ENCODE measurements around the gene FAM131B.
A peak's percentile ranks its signal among the peaks of the same experiment; 100 is the strongest.

Gene FAM131B

GRCh38 chr7:143362131-143363015 is at the start of gene FAM131B:
FAM131B (minus strand) TSS chr7:143362713; CDS start chr7:143362603, 110 bp downstream.
- Histone ChIP-seq H3K4me3 (ENCODE audit: insufficient read length, low read depth) (peak within 1 kb of the TSS; percentile 62), H3K9ac (ENCODE audit: insufficient read length, low read depth) (peak within 1 kb of the TSS; percentile 67), H3K4me1 (ENCODE audit: insufficient read depth, insufficient read length) (no peaks in the 10 kb centered on the region), H3K36me3 (ENCODE audit: insufficient read depth, insufficient read length, low read length) (no peaks in the 10 kb centered on the region), H3K9me3 (ENCODE audit: insufficient read depth, low read length) (no peaks in the 10 kb centered on the region), H3K27me3 (ENCODE audit: insufficient read depth, insufficient read length) (peaks cover 43% of the 10 kb centered on the region)
- TF ChIP-seq YY1 (IDR thresholded peaks at IDR 0.05; ENCODE audit: insufficient read depth, insufficient read length) = no peak
- DNase-seq (ENCODE audit: low read depth, low spot score) = no peak

GRCh38 chr7:143411976-143412708 is 49.6 kb upstream of the FAM131B start:
- no peak for TF ChIP-seq YY1 (IDR thresholded peaks at IDR 0.05; ENCODE audit: insufficient read depth, insufficient read length)
- no peak for TF ChIP-seq SUZ12 (IDR thresholded peaks at IDR 0.05; ENCODE audit: extremely low read depth, insufficient read depth, insufficient read length)
- no peak for TF ChIP-seq ZNF274 (IDR thresholded peaks at IDR 0.05; ENCODE audit: low read depth, low read length)
- DNase-seq (ENCODE audit: low read depth, low spot score) = no peak
- no peaks in the 10 kb centered on the region for H3K36me3 ChIP-seq (ENCODE audit: insufficient read depth, insufficient read length, low read length)
- H3K4me3 ChIP-seq (ENCODE audit: insufficient read length, low read depth) = no peak overlapping the region
- H3K4me1 ChIP-seq (ENCODE audit: insufficient read depth, insufficient read length) = no peaks in the 10 kb centered on the region
- no peaks in the 10 kb centered on the region for H3K9me3 ChIP-seq (ENCODE audit: insufficient read depth, low read length)
- H3K9ac ChIP-seq (ENCODE audit: insufficient read length, low read depth) = no peak overlapping the region
- no peaks in the 10 kb centered on the region for H3K27me3 ChIP-seq (ENCODE audit: insufficient read depth, insufficient read length)

GRCh38 chr7:143410521-143411004 is 48.0 kb upstream of the FAM131B start:
- TF ChIP-seq YY1 (IDR thresholded peaks at IDR 0.05; ENCODE audit: insufficient read depth, insufficient read length) (no peak), ZNF274 (IDR thresholded peaks at IDR 0.05; ENCODE audit: low read depth, low read length) (no peak), SUZ12 (IDR thresholded peaks at IDR 0.05; ENCODE audit: extremely low read depth, insufficient read depth, insufficient read length) (no peak)
- H3K27me3 ChIP-seq (ENCODE audit: insufficient read depth, insufficient read length) = no peaks in the 10 kb centered on the region
- no peak overlapping the region for H3K4me3 ChIP-seq (ENCODE audit: insufficient read length, low read depth)
- peaks cover 4% of the 10 kb centered on the region for H3K4me1 ChIP-seq (ENCODE audit: insufficient read depth, insufficient read length)
- H3K9ac ChIP-seq (ENCODE audit: insufficient read length, low read depth) = no peak overlapping the region
- H3K9me3 ChIP-seq (ENCODE audit: insufficient read depth, low read length) = no peaks in the 10 kb centered on the region
- DNase-seq (ENCODE audit: low read depth, low spot score) = peak; percentile 89
- H3K36me3 ChIP-seq (ENCODE audit: insufficient read depth, insufficient read length, low read length) = no peaks in the 10 kb centered on the region

DNA sequence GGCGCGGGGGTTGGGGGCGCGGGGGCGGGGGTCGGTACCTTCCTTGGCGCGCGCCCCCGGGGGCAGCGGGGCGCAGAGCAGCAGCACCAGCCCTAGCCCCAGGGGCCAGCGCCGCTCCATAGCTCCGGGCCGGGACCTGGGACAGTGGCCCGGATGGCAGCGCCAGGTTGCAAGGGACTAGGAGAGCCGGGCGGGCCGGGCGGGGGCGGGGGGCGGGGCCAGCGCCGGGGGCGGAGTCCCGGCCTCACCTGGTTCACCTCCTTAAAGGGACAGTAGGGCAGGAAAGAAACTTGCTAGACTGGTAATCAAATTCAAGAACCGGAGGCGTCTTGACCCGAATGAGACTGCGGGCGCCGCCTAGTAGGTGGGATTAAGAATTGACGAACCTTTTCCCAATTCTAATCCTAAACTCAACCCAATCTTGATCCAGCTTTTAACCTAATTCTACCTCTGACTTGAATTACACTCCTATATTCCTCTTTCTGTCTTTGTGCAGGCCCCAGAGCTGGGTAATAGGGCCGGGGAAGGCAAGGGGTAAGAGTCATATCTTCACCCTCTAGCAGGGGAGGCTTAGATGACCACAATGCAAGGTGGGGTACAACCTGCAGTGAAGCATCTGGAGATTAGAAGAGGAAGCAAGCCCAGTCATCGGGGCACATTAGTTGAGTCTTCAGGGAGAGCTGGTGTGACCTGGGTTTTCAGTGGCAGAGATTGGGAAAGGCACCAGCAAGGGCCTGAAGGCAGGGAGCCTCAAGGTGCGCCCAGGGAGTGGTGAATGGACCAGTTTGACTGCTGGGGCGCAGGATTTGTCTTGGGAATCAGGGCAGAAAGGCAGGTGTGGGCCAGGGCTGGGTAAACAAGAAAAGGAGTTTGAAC is 46.4 kb upstream of the FAM131B start, which contains the start of gene EPHA1:
Gene EPHA1 (minus strand): TSS at position 171 of the 876 bp plus-strand sequence. CDS start 51 bp downstream, at position 120.
- no peaks in the 10 kb centered on the region for H3K36me3 ChIP-seq (ENCODE audit: insufficient read depth, insufficient read length, low read length)
- H3K9ac ChIP-seq (ENCODE audit: insufficient read length, low read depth) = peak within 1 kb of the TSS; percentile 89
- TF ChIP-seq YY1 (IDR thresholded peaks at IDR 0.05; ENCODE audit: insufficient read depth, insufficient read length) (no peak), ZNF274 (IDR thresholded peaks at IDR 0.05; ENCODE audit: low read depth, low read length) (no peak), SUZ12 (IDR thresholded peaks at IDR 0.05; ENCODE audit: extremely low read depth, insufficient read depth, insufficient read length) (no peak)
- H3K9me3 ChIP-seq (ENCODE audit: insufficient read depth, low read length) = no peaks in the 10 kb centered on the region
- H3K27me3 ChIP-seq (ENCODE audit: insufficient read depth, insufficient read length) = no peaks in the 10 kb centered on the region
- DNase-seq (ENCODE audit: low read depth, low spot score) = peak; percentile 67
- peaks cover 4% of the 10 kb centered on the region for H3K4me1 ChIP-seq (ENCODE audit: insufficient read depth, insufficient read length)
- peak within 1 kb of the TSS; percentile 86 for H3K4me3 ChIP-seq (ENCODE audit: insufficient read length, low read depth)

- TF ChIP-seq ZNF274 (IDR thresholded peaks at IDR 0.05; ENCODE audit: low read depth, low read length) (no peak), YY1 (IDR thresholded peaks at IDR 0.05; ENCODE audit: insufficient read depth, insufficient read length) (no peak), SUZ12 (IDR thresholded peaks at IDR 0.05; ENCODE audit: extremely low read depth, insufficient read depth, insufficient read length) (no peak)
- Histone ChIP-seq H3K9ac (ENCODE audit: insufficient read length, low read depth) (peak overlapping the region; percentile 89), H3K9me3 (ENCODE audit: insufficient read depth, low read length) (no peaks in the 10 kb centered on the region), H3K36me3 (ENCODE audit: insufficient read depth, insufficient read length, low read length) (no peaks in the 10 kb centered on the region), H3K27me3 (ENCODE audit: insufficient read depth, insufficient read length) (no peaks in the 10 kb centered on the region), H3K4me1 (ENCODE audit: insufficient read depth, insufficient read length) (peaks cover 4% of the 10 kb centered on the region), H3K4me3 (ENCODE audit: insufficient read length, low read depth) (peak overlapping the region; percentile 86)
- no peak for DNase-seq (ENCODE audit: low read depth, low spot score)
These were observed 45.8 kb upstream of the FAM131B start for GRCh38 chr7:143408252-143408685.

GRCh38 chr7:143407287-143408251 is 45.1 kb upstream of the FAM131B start:
- no peak for TF ChIP-seq ZNF274 (IDR thresholded peaks at IDR 0.05; ENCODE audit: low read depth, low read length)
- no peak for TF ChIP-seq YY1 (IDR thresholded peaks at IDR 0.05; ENCODE audit: insufficient read depth, insufficient read length)
- no peak for TF ChIP-seq SUZ12 (IDR thresholded peaks at IDR 0.05; ENCODE audit: extremely low read depth, insufficient read depth, insufficient read length)
- H3K36me3 ChIP-seq (ENCODE audit: insufficient read depth, insufficient read length, low read length) = no peaks in the 10 kb centered on the region
- H3K9ac ChIP-seq (ENCODE audit: insufficient read length, low read depth) = peak overlapping the region; percentile 89
- H3K9me3 ChIP-seq (ENCODE audit: insufficient read depth, low read length) = no peaks in the 10 kb centered on the region
- peaks cover 4% of the 10 kb centered on the region for H3K4me1 ChIP-seq (ENCODE audit: insufficient read depth, insufficient read length)
- DNase-seq (ENCODE audit: low read depth, low spot score) = no peak
- H3K4me3 ChIP-seq (ENCODE audit: insufficient read length, low read depth) = peak overlapping the region; percentile 86
- no peaks in the 10 kb centered on the region for H3K27me3 ChIP-seq (ENCODE audit: insufficient read depth, insufficient read length)
